Measurements from ENCODE around the gene PKIB. TPM values are rescaled to one million over a fixed set of nuclear protein-coding genes. Genes with fewer than 3 reads are reported as not detected.

PKIB gene
- total and polyA plus RNA-seq, 2 of the 4 experiments (the other 2 are of a cell fraction): 6.3 to 13.1 TPM

GRCh38 chr6:122701666-122702065 lies 91.5 kb downstream of the PKIB start:
- Histone ChIP-seq H3K27me3 (ENCODE audit: control insufficient read depth, insufficient read depth, low read length) (no peaks in the 10 kb centered on the region), H3K36me3 (ENCODE audit: control insufficient read depth, insufficient read depth, low read length) (no peaks in the 10 kb centered on the region), H2AFZ (replicated peaks; ENCODE audit: low read length, poor library complexity) (no peak overlapping the region), H2BK5ac (ENCODE audit: low read depth, low read length, poor library complexity, severe bottlenecking) (no peak overlapping the region), H3K4me3 (ENCODE audit: insufficient read depth, low read depth, low read length) (no peak overlapping the region), H2BK120ac (ENCODE audit: low read depth, low read length) (no peak overlapping the region), H3K27ac (ENCODE audit: insufficient read depth, low read length) (no peak overlapping the region), H3K79me1 (ENCODE audit: low read depth in 1 of 2, low read length in 2 of 2) (peaks cover 0 to 2% of the 10 kb centered on the region in 2 experiments; a peak in 1 of 4 replicates), H3K18ac (ENCODE audit: low read depth, low read length) (no peak overlapping the region), H3K23ac (ENCODE audit: low read depth, low read length) (no peak overlapping the region), H3K9ac (ENCODE audit: low read depth, low read length) (no peak overlapping the region), H4K8ac (ENCODE audit: low read depth in 2 of 2, low read length in 2 of 2) (no peak overlapping the region), H2BK20ac (ENCODE audit: low read depth, low read length) (no peak overlapping the region), H3K56ac (ENCODE audit: extremely low read depth, insufficient read depth, low read length) (no peak overlapping the region), H2AK9ac (replicated peaks; ENCODE audit: low read depth, low read length, poor library complexity) (no peak overlapping the region), H2AK5ac (ENCODE audit: low read depth, low read length) (no peak overlapping the region), H3K4me2 (ENCODE audit: low read depth, low read length) (no peak overlapping the region), H4K5ac (ENCODE audit: low read depth, low read length) (no peak overlapping the region), H3K4me1 (ENCODE audit: control insufficient read depth, insufficient read depth, low read length) (peaks cover 3% of the 10 kb centered on the region), H4K91ac (ENCODE audit: insufficient read depth, low read depth, low read length) (no peak overlapping the region), H3K14ac (replicated peaks; ENCODE audit: low read depth, low read length) (no peak overlapping the region), H3K9me1 (ENCODE audit: insufficient read depth, low read length) (peaks cover 4% of the 10 kb centered on the region), H4K20me1 (ENCODE audit: insufficient read depth, low read length) (no peaks in the 10 kb centered on the region), H2BK15ac (ENCODE audit: low read depth, low read length) (no peak overlapping the region), H3K4ac (ENCODE audit: low read depth, low read length) (no peak overlapping the region), H3K9me3 (ENCODE audit: control insufficient read depth, insufficient read depth, low read length) (no peaks in the 10 kb centered on the region)
- no TSS peak for BruUV-seq (replicated peaks)
- in situ Hi-C loops (cut with MboI; ENCODE audit: low sequenced_read_pairs) (no loop called here), dilution Hi-C loops (cut with HindIII; ENCODE audit: low sequenced_read_pairs, unreplicated experiment) (no loop called here), intact Hi-C loops (cut with micrococcal nuclease) (no loop called here)
- ATAC-seq (ENCODE audit: low read depth) (no peak), DNase-seq (no peak)
- POLR2A ChIA-PET (ENCODE audit: unreplicated experiment): no interaction called here
- CTCF ChIA-PET: no interaction called here
- no CpG with 5 or more reads among the region's 1 CpG for WGBS, 2 experiments (ENCODE audit: extremely low coverage in 2 of 2, insufficient read length in 1 of 2)
- TF ChIP-seq ELK1 (IDR thresholded peaks at IDR 0.05; ENCODE audit: borderline replicate concordance, low read depth, low read length) (no peak), BHLHE40 (IDR thresholded peaks at IDR 0.05; ENCODE audit: low read depth, low read length) (no peak), CTCF (conservative IDR thresholded peaks at IDR 0.05; ENCODE audit: low read depth, low read length) (no peak), MXI1 (IDR thresholded peaks at IDR 0.05; ENCODE audit: borderline replicate concordance, low read depth, low read length) (no peak), POLR2A (IDR thresholded peaks at IDR 0.05; ENCODE audit: low read depth, low read length) (no peak), USF2 (IDR thresholded peaks at IDR 0.05; ENCODE audit: low read depth, low read length) (no peak), CHD1 (IDR thresholded peaks at IDR 0.05; ENCODE audit: low read depth, low read length) (no peak), NFE2L2 (IDR thresholded peaks at IDR 0.05; ENCODE audit: low read depth, low read length) (no peak), FOS (IDR thresholded peaks at IDR 0.05; ENCODE audit: low read depth, low read length) (no peak), MAZ (IDR thresholded peaks at IDR 0.05; ENCODE audit: borderline replicate concordance, low read depth, low read length) (no peak), MAFK (IDR thresholded peaks at IDR 0.05; ENCODE audit: low read depth, low read length) (no peak), RFX5 (IDR thresholded peaks at IDR 0.05; ENCODE audit: low read depth, low read length) (no peak), RCOR1 (IDR thresholded peaks at IDR 0.05; ENCODE audit: insufficient replicate concordance, low read length) (no peak), CEBPB (IDR thresholded peaks at IDR 0.05; ENCODE audit: low read depth, low read length) (no peak)

Data from IMR-90 (cell line).